ENCODE measurements around the gene SPNS2. TPM values are rescaled to one million over a fixed set of nuclear protein-coding genes. Genes with fewer than 3 reads are reported as not detected.
"Not testable (repeated sequence)": the region's sequence is repeated elsewhere in the genome, so short reads cannot be mapped to it uniquely, and the experiment has no call there.

SPNS2 gene
- total RNA-seq, 1 donor from 2014 or later = 30.0 TPM

DNA sequence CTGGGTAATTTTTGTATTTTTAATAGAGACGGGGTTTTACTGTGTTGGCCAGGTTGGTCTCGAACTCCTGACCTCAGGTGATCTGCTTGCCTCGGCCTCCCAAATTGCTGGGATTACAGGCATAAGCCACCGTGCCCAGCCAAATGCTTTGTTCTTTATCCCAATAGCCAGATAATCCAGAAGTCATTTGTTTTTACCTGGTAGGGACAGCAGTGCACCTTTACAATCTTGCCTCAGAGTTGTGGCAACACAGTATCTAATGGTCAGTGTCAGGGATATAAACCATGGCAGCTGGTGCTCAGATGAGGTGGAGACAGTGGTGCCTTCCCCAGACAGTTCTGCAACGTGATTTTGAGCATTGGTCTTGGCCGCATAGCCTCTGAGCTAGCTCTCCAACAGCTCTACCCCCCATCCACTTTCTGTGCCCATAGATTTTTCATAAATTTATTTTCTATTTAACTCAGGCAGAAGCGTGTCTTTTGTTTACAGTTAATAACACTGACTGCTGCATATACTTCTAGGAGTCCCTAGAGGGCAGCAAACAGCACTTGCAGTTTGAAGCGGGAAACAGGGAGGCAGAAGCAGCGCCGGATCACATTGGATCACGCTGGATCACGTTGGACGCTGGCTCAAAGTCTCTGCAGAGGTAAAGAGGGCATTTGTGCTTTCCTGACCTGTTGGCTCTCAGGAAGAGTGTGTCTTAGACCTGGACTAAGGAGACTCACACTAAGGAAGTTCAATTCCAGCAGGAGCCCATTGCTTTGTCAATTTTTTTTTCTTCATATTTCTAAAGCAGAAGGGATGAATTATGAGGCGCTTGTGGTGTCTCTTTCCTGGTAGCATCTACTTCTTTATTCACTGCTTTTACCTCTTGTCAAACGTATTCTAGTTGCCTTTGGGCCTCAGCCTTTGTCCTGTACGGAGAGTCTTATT is 66.8 kb downstream of the SPNS2 start:
- DNase-seq (ENCODE audit: low spot score) = no peak

DNA sequence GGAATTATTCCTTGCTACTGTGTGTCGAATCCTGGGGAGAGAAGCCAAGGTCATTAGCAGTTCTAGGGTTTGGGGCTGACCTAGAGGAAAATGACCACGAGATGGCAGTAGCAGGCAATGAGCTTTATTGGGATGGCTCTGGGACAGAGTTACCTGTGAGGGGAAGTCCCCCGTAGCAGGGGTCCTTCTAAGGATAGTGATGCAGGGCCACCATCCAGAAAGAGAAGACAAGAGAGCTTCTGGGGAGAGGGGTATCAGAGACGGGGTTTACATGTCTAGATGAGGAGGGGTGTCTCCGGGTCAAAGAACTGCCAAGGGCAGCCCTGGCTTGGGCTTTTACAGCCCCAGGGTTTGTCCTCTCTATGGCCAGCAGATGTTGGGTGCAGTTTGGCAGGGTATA is 68.1 kb downstream of the SPNS2 start:
- no peak for DNase-seq (ENCODE audit: low spot score)

DNA sequence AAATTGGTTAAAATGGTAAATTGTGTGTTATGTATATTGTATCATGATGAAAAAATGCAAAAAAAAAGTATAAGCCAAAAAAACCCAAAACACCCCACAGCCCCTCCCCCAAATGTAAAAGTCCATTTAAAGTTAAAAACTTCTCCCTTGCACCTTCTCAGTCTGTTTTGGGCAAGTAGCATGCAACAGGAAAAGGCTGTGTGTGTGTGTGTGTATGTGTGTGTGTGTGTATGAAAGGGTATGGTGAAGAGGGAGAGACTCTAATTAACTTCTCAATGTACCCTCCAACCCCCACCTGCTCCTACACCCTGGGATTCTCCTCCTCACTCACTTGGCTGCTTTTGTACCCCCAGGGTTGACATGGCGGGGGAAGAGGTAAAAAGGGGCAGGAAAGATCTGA is 70.9 kb downstream of the SPNS2 start:
- no peak for DNase-seq (ENCODE audit: low spot score)

DNA sequence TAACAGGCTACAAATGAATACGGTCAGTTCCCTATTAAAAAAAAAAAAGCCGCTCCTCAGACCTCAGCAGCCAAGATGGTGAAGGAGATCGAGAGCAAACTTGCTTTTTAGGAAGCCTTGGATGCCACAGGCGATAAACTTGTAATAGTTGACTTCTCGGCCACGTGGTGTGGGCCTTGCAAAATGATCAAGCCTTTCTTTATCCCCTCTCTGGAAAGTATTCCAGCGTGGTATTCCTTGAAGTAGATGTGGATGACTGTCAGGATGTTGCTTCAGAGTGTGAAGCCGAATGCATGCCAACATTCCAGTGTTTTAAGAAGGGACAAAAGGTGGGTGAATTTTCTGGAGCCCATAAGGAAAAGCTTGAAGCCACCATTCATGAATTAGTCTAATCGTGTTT is 73.5 kb downstream of the SPNS2 start:
- no peak for DNase-seq (ENCODE audit: low spot score)

DNA sequence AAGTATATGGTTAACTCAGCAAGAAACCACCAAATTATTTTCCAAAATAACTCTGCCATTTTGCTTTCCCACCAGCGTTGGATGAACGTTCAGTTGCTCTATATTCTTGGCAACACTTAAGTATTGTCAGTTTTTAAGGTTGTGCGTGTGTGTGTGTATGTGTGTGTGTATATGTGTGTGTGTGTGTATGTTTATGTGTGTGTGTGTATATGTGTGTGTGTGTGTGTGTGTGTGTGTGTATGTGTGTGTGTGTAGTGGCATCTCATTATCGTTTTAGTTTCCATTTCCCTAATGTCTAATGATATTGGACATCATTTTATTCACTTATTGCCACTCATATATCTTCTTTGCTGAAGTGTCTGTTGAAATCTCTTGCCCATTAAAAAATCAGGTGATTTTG is 74.4 kb downstream of the SPNS2 start:
- no peak for DNase-seq (ENCODE audit: low spot score)

DNA sequence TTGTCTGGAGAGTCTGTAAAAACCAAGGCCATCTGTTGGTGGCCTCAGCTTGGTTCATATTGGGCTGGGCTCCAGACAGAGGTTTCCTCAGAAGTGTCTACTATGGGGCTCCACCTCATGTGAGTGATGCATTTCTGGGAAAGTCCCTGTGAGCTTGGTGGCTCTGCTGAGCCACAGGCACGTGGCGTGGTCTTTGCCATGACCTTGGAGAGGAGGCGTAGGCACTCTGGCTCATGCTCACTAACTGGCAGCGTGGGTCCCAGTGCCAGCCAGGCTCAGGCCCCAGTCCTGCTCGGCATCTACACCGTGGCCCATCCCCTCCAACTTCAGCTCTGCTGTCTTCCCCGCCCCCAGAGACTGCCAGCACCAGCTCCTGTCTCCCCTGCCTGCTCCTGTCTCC is 75.0 kb downstream of the SPNS2 start:
- DNase-seq (ENCODE audit: low spot score) = no peak

DNA sequence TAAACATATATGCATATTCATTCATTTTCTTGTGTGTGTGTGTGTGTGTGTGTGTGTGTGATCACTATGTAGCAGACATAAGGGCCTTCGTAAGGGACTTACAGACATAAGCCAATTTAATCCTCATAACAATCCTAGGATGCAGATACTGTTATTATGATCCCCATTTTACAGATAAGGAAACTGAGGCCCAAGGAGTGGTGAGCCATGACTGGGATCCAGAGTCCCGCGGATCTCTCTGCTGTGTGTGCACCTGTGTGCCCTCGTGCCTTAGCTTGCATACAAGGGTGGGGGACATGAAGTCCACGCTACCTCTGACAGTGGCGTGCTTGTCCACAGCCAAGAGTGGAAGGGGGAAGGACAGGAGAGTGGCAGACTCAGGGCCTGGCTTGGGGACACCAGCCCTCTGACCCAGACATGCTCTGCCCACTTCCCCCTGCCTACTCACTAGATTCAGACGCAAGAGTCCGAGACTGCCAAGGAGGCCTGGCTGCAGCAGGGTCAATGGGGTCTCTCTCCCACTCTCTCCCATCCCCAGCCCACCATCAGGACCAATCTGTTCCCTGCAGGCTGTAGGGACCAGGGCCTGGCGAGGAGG is 75.9 kb downstream of the SPNS2 start:
- no peak for DNase-seq (ENCODE audit: low spot score)

DNA sequence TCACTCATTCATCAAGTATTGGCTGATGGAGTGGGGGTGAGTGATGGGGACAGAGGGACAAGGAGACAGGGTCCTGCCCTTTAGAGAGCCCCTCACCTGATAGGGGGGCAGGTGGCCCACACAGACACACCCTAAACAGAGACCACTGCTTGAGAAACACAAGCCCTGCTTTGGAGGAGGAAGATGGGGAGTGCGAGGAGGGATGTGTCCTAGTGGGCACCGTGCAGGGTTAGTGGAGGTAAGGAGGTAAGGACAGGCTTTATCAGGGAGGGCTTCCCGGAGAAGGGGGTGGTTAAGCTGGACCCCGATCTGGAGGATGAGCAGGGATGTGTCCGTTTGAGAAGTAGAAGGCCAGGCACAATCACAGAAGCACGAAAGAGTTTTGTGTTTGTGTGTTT is 77.5 kb downstream of the SPNS2 start:
- no peak for DNase-seq (ENCODE audit: low spot score)

DNA sequence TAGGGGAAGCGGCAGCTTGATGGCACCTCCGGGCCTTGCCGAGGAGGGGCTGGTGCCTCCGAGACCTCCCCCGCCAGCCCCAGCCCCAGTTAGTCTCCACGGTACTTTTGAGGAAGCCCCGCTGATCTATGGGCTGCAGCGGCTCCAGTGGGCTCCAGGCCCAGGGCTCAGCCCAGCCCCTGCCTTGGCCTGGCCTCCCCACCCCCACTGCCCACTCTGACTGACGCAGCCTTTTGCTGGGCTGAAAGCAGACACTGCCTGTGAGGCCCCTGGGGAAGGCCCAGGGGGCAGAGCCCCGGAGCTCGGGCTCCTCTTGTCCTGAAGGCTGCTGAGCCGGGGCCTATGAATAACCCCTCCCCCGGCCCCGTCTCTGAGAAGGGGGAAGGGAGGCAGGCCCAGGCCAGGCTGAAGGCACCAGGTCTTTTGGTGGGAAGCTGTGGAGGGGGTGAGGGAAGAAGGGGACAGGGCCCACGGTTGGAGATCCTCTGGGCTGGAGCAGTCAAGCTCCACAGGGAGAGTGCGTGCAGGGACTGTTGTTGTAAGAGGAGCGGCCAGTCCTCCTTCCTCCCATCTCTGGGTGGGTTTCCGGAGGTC is 78.1 kb downstream of the SPNS2 start:
- no peak for DNase-seq (ENCODE audit: low spot score)

DNA sequence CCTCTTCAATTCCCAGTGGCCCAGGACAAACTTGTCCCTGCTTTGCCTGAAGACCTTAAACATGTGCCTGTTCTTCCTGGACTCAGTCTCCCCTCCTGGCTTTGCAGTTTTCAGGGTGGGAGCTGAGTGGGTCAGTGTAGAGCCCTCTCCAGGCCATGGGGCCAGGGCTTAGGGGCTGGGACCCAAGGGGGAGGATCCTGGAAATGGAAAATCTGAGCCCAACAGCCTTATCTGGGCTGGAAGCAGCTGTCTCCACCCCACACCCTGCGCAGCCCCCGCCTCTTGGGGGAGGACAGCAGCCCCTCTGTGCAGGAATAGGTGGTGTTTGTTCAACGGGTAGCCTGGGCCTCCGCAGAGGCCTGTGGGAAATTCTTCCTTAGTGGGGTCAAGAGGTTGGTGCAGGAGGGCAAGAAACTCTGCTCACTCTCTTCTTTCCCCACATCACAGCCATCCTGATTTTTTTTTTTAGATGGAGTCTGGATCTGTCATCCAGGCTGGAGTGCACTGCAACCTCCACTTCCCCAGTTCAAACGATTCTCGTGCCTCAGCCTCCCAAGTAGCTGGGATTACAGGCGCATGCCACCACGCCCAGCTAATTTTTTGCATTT is 78.8 kb downstream of the SPNS2 start:
- DNase-seq (ENCODE audit: low spot score) = no peak

DNA sequence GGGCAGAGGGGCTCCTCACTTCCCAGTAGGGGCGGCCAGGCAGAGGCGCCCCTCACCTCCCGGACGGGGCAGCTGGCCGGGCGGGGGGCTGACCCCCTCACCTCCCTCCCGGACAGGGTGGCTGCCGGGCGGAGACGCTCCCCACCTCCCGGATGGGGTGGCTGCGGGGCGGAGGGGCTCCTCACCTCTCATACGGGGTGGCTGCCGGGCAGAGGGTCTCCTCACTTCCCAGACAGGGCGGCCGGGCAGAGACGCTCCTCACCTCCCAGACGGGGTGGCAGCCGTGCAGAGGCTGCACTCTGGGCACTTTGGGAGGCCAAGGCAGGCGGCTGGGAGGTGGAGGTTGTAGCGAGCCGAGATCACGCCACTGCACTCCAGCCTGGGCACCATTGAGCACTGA is 79.7 kb downstream of the SPNS2 start:
- DNase-seq (ENCODE audit: low spot score) = not testable (repeated sequence)

DNA sequence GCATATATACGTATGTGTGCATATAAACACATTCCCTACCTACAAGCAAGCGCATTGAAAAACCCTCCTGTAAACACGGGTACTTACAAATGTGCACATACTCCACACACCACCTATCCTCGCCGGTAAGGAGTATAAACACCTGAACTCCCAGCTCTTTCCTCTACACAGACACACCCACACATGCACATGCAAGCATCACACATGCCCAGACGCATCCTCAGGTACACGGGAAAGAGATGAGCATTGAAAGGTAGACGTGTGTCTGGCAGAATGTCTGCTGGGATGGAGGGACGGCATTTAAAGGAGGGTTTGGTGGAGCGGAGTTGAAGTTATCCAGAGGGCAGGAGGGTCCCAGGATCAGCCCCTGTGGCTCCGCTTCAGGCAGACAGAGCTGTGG is 81.0 kb downstream of the SPNS2 start:
- no peak for DNase-seq (ENCODE audit: low spot score)

DNA sequence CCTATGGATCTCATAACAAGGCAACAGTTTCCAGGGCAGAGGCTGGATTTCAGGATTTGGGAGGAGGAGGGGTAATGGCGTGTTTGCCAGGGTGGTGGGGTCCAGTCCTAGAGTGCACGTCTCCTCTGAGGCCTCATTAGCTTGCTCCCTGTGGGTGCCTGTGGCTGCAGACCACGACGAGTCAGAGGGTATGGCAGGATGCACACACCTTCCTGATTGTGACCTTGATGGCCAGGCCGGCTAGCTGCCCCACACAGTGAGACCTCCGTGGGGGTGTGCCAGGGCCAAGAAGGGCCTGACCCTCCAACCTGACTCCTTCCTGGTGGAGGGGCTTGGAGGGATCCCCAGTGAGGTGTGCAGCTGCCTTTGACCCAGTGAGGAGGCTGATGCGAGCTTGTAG is 81.6 kb downstream of the SPNS2 start:
- no peak for DNase-seq (ENCODE audit: low spot score)

DNA sequence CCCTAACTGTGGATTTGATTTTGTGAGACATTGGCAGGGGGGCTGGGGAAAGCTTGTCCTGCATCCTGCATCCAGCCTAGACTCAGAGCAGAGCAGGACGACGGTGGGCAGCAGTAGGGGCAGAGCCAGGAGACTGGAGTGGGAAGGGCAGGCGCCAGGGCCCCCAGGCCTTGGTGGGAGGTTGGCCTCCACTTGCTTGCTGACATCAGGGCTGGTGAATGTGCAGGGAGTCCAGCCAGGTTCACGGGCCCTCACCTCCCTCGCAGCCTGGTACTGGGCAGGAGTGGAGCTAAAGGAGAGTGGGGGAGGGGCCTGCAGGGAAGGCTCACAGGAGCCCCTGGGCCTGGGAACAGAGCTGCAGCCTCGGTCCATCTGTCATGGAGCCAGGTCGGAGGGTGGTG is 83.4 kb downstream of the SPNS2 start:
- DNase-seq (ENCODE audit: low spot score) = no peak

DNA sequence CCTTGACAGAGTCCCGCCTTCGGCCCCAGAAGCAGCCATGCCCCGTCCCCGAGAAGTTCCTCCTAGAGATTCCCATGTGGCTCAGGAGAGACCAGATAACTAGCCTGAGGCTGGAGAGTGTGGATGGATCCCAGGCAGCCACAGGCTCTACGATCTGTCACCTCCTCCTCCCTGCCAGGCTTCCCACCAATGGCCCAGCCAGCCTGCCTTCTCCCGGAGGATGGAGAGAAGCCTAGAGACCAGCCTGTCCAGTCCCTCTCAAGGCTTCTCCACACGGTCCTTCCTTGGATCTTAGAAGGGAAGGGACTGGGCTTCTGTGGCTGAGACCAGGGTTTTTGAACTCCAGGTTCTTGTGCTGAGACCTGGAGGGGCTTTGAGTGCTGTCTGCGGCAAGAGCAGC is 84.0 kb downstream of the SPNS2 start:
- no peak for DNase-seq (ENCODE audit: low spot score)

DNA sequence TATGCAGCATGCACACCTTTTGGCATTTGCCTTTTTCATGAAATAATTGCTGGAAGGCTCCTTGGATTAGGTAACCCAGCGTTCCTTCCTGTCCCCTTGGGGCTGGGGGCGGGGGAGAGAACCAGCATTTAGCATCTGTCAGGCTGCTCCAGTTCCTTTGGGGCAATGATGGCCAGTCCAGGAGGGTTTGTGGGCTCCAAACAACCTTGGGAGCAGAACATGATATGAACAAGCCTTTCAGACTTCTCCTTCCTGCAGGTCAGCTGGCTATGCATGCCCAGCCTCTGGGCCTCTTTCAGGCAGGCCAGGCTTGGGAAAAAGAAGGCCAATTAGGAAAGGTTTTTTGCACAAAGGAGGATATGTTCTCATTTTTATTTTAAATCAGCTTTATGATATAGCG is 84.5 kb downstream of the SPNS2 start:
- DNase-seq (ENCODE audit: low spot score) = no peak

DNA sequence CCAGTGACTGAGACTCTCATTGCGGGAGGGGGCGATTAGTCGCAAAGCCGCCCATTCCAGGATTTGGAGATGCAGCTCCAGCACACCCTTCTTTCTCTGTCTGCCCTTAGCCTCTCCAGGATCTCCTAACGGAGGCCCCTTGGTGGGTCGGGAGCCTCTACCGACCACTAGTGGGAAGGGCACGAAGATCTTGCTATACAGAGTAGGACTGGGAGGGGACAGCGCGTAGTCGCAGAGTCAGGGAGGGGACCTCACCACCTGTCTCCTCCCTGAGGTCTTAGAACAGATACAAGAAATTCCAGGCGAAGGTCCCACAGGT is 85.1 kb downstream of the SPNS2 start:
- no peak for DNase-seq (ENCODE audit: low spot score)

DNA sequence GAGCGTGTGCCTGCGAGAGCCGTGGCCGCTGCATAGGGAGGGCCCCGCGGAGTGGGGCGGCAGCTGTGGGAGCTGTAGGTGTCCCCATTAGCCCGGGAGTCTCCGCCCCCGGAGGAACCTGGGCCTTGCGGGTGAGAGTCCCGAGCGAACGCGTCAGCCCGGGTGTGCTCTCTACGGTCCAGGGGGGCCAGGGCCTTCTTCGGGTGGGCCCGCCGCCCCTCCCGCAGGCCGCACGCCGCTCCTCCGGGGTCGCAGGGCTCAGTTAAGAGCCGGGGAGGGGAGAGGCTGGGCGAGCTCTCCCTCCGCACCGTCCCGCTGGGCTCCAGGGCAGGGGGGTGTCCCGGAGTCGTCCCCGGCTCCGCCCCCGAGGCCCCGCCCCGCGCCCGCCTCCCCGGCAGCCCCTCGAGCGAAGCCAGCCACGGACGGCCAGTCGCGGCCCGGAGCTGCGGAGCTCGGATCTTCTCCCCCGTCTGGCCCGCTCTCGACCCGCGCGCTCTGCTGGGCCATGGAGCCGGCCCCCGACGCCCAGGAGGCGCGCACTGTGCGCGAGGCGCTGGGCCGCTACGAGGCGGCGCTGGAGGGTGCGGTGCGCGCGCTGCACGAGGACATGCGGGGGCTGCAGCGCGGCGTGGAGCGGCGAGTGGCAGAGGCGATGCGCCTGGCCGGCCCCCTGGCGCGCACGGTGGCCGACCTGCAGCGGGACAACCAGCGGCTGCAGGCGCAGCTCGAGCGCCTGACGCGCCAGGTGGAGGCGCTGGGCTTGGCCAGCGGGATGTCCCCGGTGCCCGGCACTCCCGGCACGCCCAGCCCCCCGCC is 85.6 kb downstream of the SPNS2 start, which contains the start of gene SMTNL2:
SMTNL2 (plus strand) TSS at position 429 of the 816 bp plus-strand sequence; CDS start at position 506, 77 bp downstream.
- DNase-seq (ENCODE audit: low spot score) = no peak

DNA sequence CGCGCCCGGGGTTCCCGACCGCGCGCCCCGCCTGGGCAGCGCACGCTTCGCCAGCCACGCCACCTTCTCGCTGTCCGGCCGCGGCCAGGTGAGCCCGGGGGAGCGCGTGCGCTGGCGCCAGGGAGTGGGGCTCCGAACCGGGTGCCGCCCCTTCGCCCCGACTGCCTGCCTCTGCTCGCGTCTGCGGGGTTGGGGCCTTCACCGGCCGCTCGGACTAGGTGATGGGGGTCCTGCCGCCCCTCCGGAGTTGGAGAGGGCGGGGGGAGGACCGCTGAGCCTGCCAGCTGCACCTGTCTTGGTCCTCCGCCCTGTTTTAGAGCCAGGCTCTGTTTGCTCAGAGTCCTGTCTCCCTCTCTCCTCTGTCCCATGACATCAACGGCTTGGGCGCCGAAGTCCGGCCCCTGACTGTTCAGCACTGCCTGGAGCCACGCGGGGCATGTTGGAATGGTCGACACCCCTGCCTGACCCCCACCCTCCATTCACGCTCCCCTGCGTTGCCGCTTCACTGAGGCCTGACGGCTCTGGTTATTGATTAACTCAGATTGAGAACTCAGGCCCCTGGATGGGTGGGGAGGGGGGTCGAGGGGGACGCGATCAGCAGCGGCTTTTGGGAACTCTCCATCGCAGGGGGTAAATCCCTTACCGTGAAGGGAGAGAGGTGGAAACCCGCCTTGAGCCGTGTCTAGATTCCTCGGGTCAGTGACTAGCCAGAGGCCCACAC is 86.4 kb downstream of the SPNS2 start:
- no peak for DNase-seq (ENCODE audit: low spot score)

DNA sequence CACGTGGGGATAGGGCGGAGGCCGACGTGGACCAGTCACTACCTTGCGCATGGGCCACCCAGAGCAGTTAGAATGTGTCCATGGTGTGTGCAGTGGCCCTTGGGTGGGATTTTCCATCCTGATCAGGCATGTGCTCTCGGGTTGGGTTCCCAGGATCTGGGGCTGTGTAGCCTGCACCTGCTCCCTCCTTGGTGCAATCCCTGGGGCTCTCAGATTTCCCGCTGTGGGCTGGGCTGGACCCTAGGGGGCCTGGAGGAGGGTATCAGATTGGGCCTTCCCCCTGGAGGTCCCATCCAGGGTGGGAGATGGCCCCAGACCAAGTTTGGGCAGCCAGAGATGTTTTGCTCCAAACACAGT is 86.9 kb downstream of the SPNS2 start:
- DNase-seq (ENCODE audit: low spot score) = no peak

DNA sequence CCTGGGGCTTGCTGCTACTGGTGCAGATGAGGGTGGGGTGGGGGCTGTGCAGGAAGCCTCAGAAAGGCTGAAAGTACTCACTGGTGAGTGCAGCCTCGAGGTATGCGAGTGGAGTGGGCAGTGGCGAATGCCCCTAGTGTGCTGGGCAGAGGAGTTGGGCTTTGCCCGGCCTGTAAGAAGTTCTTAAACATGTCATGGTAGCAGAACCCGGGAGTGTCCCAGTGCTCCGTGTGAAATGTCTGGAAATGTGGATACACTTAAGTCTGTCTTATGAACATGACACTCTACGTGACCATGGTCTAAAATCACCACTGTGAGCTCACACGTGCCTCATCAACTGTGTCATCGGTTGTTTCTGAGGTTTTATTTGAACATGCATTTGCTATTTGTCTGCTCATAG is 87.4 kb downstream of the SPNS2 start:
- DNase-seq (ENCODE audit: low spot score) = no peak

Measured in ureter (tissue), 1 donor.